Measurements from ENCODE around the gene LRMDA.

LRMDA gene

GRCh38 chr10:76444034-76444800 lies 1012.8 kb downstream of the LRMDA start:
- Histone ChIP-seq H3K18ac (ENCODE audit: low read depth in 1 of 2, low read length in 2 of 2) (peak overlapping the region; percentile 19 to 57), H2AFZ (ENCODE audit: low read depth, low read length) (no peak overlapping the region), H3K9ac (ENCODE audit: low read length) (peak overlapping the region; percentile 34), H3K27me3 (ENCODE audit: control insufficient read depth in 1 of 2, insufficient read depth in 1 of 2, low read length in 2 of 2) (no peaks in the 10 kb centered on the region), H2BK5ac (ENCODE audit: low read depth, low read length, poor library complexity, severe bottlenecking) (no peak overlapping the region), H3K79me1 (replicated peaks; ENCODE audit: low read length, poor library complexity, severe bottlenecking) (no peaks in the 10 kb centered on the region), H4K91ac (ENCODE audit: low read length) (no peak overlapping the region), H3K4ac (ENCODE audit: low read depth in 1 of 2, low read length in 2 of 2) (no peak overlapping the region), H3K4me3 (ENCODE audit: insufficient read depth in 1 of 2, low read depth in 1 of 2, low read length in 2 of 2) (peak overlapping the region in 1 of 2 experiments; percentile 13), H3K36me3 (ENCODE audit: control insufficient read depth in 1 of 2, insufficient read depth in 2 of 2, low read depth in 1 of 2, low read length in 2 of 2) (no peaks in the 10 kb centered on the region), H2BK15ac (ENCODE audit: low read depth, poor library complexity, severe bottlenecking) (no peak overlapping the region), H3K27ac (ENCODE audit: low read length, poor library complexity, severe bottlenecking) (no peak overlapping the region), H2BK120ac (ENCODE audit: low read depth, low read length) (no peak overlapping the region), H3K9me3 (ENCODE audit: control insufficient read depth, low read length) (no peaks in the 10 kb centered on the region), H3K14ac (ENCODE audit: low read length in 2 of 2) (no peak overlapping the region), H3K23ac (ENCODE audit: low read length in 2 of 2) (no peak overlapping the region), H3K4me2 (ENCODE audit: low read length, poor library complexity, severe bottlenecking) (no peak overlapping the region), H2BK12ac (ENCODE audit: low read length in 2 of 2) (peak overlapping the region in 1 of 2 experiments; percentile 63), H2AK5ac (ENCODE audit: low read length, severe bottlenecking) (no peak overlapping the region), H4K8ac (ENCODE audit: low read length) (peak overlapping the region; percentile 27), H3K4me1 (ENCODE audit: control insufficient read depth, insufficient read depth, low read depth, low read length) (no peaks in the 10 kb centered on the region)
- 77% methylated on average over 5 of the region's 6 CpGs for WGBS
- DNase-seq, result peak; percentile 70

GRCh38 chr10:76447578-76447977 lies 1016.2 kb downstream of the LRMDA start:
- no peak overlapping the region for H2AFZ ChIP-seq (ENCODE audit: low read depth, low read length)
- H4K8ac ChIP-seq (ENCODE audit: low read length), result no peak overlapping the region
- no peak overlapping the region for H3K4me2 ChIP-seq (ENCODE audit: low read length, poor library complexity, severe bottlenecking)
- no peak overlapping the region for H3K23ac ChIP-seq (ENCODE audit: low read length in 2 of 2)
- H2BK15ac ChIP-seq (ENCODE audit: low read depth, poor library complexity, severe bottlenecking), result no peak overlapping the region
- H3K4me1 ChIP-seq (ENCODE audit: control insufficient read depth, insufficient read depth, low read depth, low read length), result no peaks in the 10 kb centered on the region
- no peaks in the 10 kb centered on the region for H3K9me3 ChIP-seq (ENCODE audit: control insufficient read depth, low read length)
- no peak for DNase-seq
- WGBS, result 38% methylated on average over 1 of the region's 1 CpG
- H3K14ac ChIP-seq (ENCODE audit: low read length in 2 of 2), result no peak overlapping the region
- H3K18ac ChIP-seq (ENCODE audit: low read depth in 1 of 2, low read length in 2 of 2), result peak overlapping the region; percentile 48 to 62
- no peaks in the 10 kb centered on the region for H3K27me3 ChIP-seq (ENCODE audit: control insufficient read depth in 1 of 2, insufficient read depth in 1 of 2, low read length in 2 of 2)
- H3K4ac ChIP-seq (ENCODE audit: low read depth in 1 of 2, low read length in 2 of 2), result peak overlapping the region in 1 of 2 experiments; percentile 61
- no peak overlapping the region for H3K27ac ChIP-seq (ENCODE audit: low read length, poor library complexity, severe bottlenecking)
- H2AK5ac ChIP-seq (ENCODE audit: low read length, severe bottlenecking), result no peak overlapping the region
- H4K91ac ChIP-seq (ENCODE audit: low read length), result no peak overlapping the region
- H2BK120ac ChIP-seq (ENCODE audit: low read depth, low read length), result no peak overlapping the region
- H3K9ac ChIP-seq (ENCODE audit: low read length), result no peak overlapping the region
- H3K79me1 ChIP-seq (replicated peaks; ENCODE audit: low read length, poor library complexity, severe bottlenecking), result no peaks in the 10 kb centered on the region
- H2BK5ac ChIP-seq (ENCODE audit: low read depth, low read length, poor library complexity, severe bottlenecking), result no peak overlapping the region
- no peaks in the 10 kb centered on the region for H3K36me3 ChIP-seq (ENCODE audit: control insufficient read depth in 1 of 2, insufficient read depth in 2 of 2, low read depth in 1 of 2, low read length in 2 of 2)
- no peak overlapping the region for H2BK12ac ChIP-seq (ENCODE audit: low read length in 2 of 2)
- H3K4me3 ChIP-seq (ENCODE audit: insufficient read depth in 1 of 2, low read depth in 1 of 2, low read length in 2 of 2), result no peak overlapping the region

DNA sequence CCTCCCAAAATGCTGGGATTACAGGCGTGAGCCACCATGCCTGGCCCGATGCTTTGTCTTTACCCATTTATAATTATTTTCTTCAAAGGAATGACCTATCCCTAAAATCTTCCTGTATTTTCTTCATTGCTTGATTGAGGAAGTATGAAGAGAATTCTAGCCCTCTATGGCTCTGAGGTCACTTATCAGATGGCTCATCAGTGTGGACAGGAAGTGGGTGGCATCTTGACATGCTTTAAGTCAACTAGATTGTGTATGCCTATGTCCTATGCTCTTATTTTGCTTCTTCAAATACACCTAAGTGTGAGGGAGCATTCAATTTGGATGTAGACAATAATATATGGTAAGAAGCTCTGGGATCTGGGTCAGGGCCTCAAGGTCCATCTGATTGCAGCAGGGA lies 1020.5 kb downstream of the LRMDA start:
- Histone ChIP-seq H3K18ac (ENCODE audit: low read depth in 1 of 2, low read length in 2 of 2) (no peak overlapping the region), H2BK12ac (ENCODE audit: low read length in 2 of 2) (no peak overlapping the region), H3K27me3 (ENCODE audit: control insufficient read depth in 1 of 2, insufficient read depth in 1 of 2, low read length in 2 of 2) (no peaks in the 10 kb centered on the region), H4K91ac (ENCODE audit: low read length) (no peak overlapping the region), H2BK120ac (ENCODE audit: low read depth, low read length) (no peak overlapping the region), H3K9me3 (ENCODE audit: control insufficient read depth, low read length) (no peaks in the 10 kb centered on the region), H3K4me2 (ENCODE audit: low read length, poor library complexity, severe bottlenecking) (no peak overlapping the region), H3K14ac (ENCODE audit: low read length in 2 of 2) (no peak overlapping the region), H2AK5ac (ENCODE audit: low read length, severe bottlenecking) (no peak overlapping the region), H3K4me3 (ENCODE audit: insufficient read depth in 1 of 2, low read depth in 1 of 2, low read length in 2 of 2) (no peak overlapping the region), H2BK15ac (ENCODE audit: low read depth, poor library complexity, severe bottlenecking) (no peak overlapping the region), H4K8ac (ENCODE audit: low read length) (no peak overlapping the region), H3K4ac (ENCODE audit: low read depth in 1 of 2, low read length in 2 of 2) (no peak overlapping the region), H3K4me1 (ENCODE audit: control insufficient read depth, insufficient read depth, low read depth, low read length) (no peaks in the 10 kb centered on the region), H3K79me1 (replicated peaks; ENCODE audit: low read length, poor library complexity, severe bottlenecking) (no peaks in the 10 kb centered on the region), H2BK5ac (ENCODE audit: low read depth, low read length, poor library complexity, severe bottlenecking) (no peak overlapping the region), H3K36me3 (ENCODE audit: control insufficient read depth in 1 of 2, insufficient read depth in 2 of 2, low read depth in 1 of 2, low read length in 2 of 2) (no peaks in the 10 kb centered on the region), H3K23ac (ENCODE audit: low read length in 2 of 2) (no peak overlapping the region), H2AFZ (ENCODE audit: low read depth, low read length) (no peak overlapping the region), H3K27ac (ENCODE audit: low read length, poor library complexity, severe bottlenecking) (no peak overlapping the region), H3K9ac (ENCODE audit: low read length) (no peak overlapping the region)
- no peak for DNase-seq
- WGBS, result no CpG with 5 or more reads among the region's 2 CpGs

GRCh38 chr10:76453332-76453731 lies 1021.9 kb downstream of the LRMDA start:
- H2BK5ac ChIP-seq (ENCODE audit: low read depth, low read length, poor library complexity, severe bottlenecking), result no peak overlapping the region
- no peak overlapping the region for H3K4me3 ChIP-seq (ENCODE audit: insufficient read depth in 1 of 2, low read depth in 1 of 2, low read length in 2 of 2)
- H3K4me2 ChIP-seq (ENCODE audit: low read length, poor library complexity, severe bottlenecking), result no peak overlapping the region
- WGBS, result no CpG with 5 or more reads among the region's 1 CpG
- no peak for DNase-seq
- H3K23ac ChIP-seq (ENCODE audit: low read length in 2 of 2), result no peak overlapping the region
- no peaks in the 10 kb centered on the region for H3K4me1 ChIP-seq (ENCODE audit: control insufficient read depth, insufficient read depth, low read depth, low read length)
- no peak overlapping the region for H4K8ac ChIP-seq (ENCODE audit: low read length)
- H2BK15ac ChIP-seq (ENCODE audit: low read depth, poor library complexity, severe bottlenecking), result no peak overlapping the region
- H2AK5ac ChIP-seq (ENCODE audit: low read length, severe bottlenecking), result no peak overlapping the region
- no peak overlapping the region for H2BK120ac ChIP-seq (ENCODE audit: low read depth, low read length)
- no peaks in the 10 kb centered on the region for H3K27me3 ChIP-seq (ENCODE audit: control insufficient read depth in 1 of 2, insufficient read depth in 1 of 2, low read length in 2 of 2)
- H3K27ac ChIP-seq (ENCODE audit: low read length, poor library complexity, severe bottlenecking), result no peak overlapping the region
- no peaks in the 10 kb centered on the region for H3K79me1 ChIP-seq (replicated peaks; ENCODE audit: low read length, poor library complexity, severe bottlenecking)
- H3K9me3 ChIP-seq (ENCODE audit: control insufficient read depth, low read length), result no peaks in the 10 kb centered on the region
- H2BK12ac ChIP-seq (ENCODE audit: low read length in 2 of 2), result no peak overlapping the region
- no peaks in the 10 kb centered on the region for H3K36me3 ChIP-seq (ENCODE audit: control insufficient read depth in 1 of 2, insufficient read depth in 2 of 2, low read depth in 1 of 2, low read length in 2 of 2)
- no peak overlapping the region for H3K9ac ChIP-seq (ENCODE audit: low read length)
- H4K91ac ChIP-seq (ENCODE audit: low read length), result no peak overlapping the region
- H3K4ac ChIP-seq (ENCODE audit: low read depth in 1 of 2, low read length in 2 of 2), result no peak overlapping the region
- H2AFZ ChIP-seq (ENCODE audit: low read depth, low read length), result no peak overlapping the region
- H3K18ac ChIP-seq (ENCODE audit: low read depth in 1 of 2, low read length in 2 of 2), result no peak overlapping the region
- no peak overlapping the region for H3K14ac ChIP-seq (ENCODE audit: low read length in 2 of 2)

Measured in mesenchymal stem cell (in vitro differentiated cells and primary cell).